ENCODE measurements around the gene ELP4. TPM values are rescaled to one million over a fixed set of nuclear protein-coding genes. Genes with fewer than 3 reads are reported as not detected.

The ELP4 gene
- total RNA-seq, 2 donors from 2014 or later: 21.5 to 23.0 TPM

DNA sequence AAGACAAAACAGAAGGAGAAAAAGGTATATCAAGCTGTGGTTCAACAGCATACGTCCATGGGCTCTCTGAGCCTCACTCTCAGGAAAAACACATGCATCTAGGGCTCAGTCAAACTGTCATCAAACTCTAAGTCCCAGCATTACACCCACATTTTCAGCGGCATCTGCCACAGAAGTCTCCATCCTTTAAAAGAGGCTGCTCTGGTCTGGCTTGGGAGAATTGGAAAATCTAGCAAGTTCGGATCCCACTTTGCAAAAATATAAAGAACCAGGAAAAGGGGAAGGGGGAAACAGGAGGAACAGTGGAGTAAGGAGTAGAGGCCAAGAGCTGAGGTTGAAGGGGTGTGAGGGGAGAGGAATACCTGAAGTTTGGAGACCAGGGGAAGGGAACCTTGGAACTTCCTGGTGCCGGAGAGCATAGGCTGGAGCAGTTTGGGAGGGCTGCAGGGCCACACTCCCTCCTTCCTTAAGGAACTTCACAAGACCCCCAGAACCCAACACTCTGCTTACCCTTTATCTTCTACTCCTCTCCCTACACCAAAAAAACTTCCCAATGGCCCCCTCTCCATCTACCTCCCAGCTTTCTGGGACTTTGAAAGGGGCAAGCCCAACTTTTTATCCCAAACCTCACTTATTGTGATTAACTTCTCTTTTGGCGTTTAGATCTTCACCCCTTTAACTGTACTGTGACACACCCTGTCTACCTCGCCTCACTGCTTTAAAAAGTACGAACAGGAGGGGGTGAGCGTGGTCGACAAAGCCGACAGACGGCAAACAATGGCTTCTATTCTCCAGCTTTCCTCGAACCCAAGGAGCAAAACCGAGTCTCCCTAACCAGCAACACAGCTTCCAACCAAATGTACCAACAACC lies 297.6 kb downstream of the ELP4 start:
- intact Hi-C loops (cut with DNase I): no loop called here
- Histone ChIP-seq H3K27me3 (replicated peaks; ENCODE audit: insufficient read depth) (peaks cover 67% of the 10 kb centered on the region), H3K27ac (no peak overlapping the region), H3K4me1 (replicated peaks) (peaks cover 14% of the 10 kb centered on the region), H3K9me3 (no peaks in the 10 kb centered on the region), H3K36me3 (no peaks in the 10 kb centered on the region), H3K4me3 (no peak overlapping the region)
- no peak for DNase-seq (ENCODE audit: low spot score)
- 17% methylated on average over 13 of the region's 13 CpGs for WGBS
- TF ChIP-seq POLR2AphosphoS5 (IDR thresholded peaks at IDR 0.05) (no peak), POLR2A (IDR thresholded peaks at IDR 0.05) (no peak)
- TF ChIP-seq, protein P1, sequence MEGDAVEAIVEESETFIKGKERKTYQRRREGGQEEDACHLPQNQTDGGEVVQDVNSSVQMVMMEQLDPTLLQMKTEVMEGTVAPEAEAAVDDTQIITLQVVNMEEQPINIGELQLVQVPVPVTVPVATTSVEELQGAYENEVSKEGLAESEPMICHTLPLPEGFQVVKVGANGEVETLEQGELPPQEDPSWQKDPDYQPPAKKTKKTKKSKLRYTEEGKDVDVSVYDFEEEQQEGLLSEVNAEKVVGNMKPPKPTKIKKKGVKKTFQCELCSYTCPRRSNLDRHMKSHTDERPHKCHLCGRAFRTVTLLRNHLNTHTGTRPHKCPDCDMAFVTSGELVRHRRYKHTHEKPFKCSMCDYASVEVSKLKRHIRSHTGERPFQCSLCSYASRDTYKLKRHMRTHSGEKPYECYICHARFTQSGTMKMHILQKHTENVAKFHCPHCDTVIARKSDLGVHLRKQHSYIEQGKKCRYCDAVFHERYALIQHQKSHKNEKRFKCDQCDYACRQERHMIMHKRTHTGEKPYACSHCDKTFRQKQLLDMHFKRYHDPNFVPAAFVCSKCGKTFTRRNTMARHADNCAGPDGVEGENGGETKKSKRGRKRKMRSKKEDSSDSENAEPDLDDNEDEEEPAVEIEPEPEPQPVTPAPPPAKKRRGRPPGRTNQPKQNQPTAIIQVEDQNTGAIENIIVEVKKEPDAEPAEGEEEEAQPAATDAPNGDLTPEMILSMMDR (IDR thresholded peaks at IDR 0.05): no peak

DNA sequence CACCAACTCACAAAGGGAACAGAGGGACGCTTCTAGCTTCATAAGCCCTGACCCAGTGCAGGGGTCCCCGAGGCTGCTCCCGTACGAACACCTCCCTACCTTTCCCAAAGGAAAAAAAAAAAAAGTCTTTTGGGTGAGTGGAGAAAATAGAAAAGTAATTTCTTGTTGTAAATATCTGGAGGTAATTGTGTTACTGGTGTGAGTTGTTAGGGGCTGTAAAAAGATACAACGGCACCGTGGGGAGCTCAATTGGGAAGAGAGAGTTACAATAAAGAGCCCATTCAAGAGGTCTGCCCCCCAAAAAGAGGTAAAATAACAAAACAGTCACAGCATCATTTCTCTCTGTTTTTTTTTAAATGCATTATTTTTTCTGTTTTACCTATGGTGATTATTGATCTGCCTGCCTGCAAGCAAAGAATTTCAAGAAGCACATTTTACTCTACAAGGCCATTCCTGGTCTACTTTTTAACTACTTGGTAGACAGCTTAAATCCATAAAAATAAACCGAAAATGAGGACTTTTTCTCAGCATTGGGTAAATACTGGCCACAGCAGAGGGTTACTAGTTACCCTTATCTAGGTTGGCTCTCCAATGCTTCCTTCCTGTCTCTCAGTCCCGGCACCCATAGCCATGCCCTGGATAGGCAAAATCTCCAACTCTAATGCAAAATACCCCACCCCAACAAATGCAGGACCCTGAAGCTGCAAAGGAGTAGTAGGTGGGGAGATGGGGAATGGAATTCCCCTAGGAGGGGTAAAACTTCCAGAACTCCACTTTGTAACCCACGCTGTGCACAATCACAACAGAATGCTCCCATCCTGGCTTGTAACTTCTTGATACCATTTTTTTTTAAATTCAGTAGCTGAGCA lies 298.5 kb downstream of the ELP4 start:
- Histone ChIP-seq H3K27me3 (replicated peaks; ENCODE audit: insufficient read depth) (peaks cover 64% of the 10 kb centered on the region), H3K4me3 (no peak overlapping the region), H3K36me3 (no peaks in the 10 kb centered on the region), H3K4me1 (replicated peaks) (peaks cover 14% of the 10 kb centered on the region), H3K27ac (no peak overlapping the region), H3K9me3 (no peaks in the 10 kb centered on the region)
- 13% methylated on average over 9 of the region's 9 CpGs for WGBS
- no peak for TF ChIP-seq POLR2A (IDR thresholded peaks at IDR 0.05)
- TF ChIP-seq, protein P1 (IDR thresholded peaks at IDR 0.05): no peak
- no peak for TF ChIP-seq POLR2AphosphoS5 (IDR thresholded peaks at IDR 0.05)
- intact Hi-C loops (cut with DNase I): no loop called here
- DNase-seq (ENCODE audit: low spot score): no peak

DNA sequence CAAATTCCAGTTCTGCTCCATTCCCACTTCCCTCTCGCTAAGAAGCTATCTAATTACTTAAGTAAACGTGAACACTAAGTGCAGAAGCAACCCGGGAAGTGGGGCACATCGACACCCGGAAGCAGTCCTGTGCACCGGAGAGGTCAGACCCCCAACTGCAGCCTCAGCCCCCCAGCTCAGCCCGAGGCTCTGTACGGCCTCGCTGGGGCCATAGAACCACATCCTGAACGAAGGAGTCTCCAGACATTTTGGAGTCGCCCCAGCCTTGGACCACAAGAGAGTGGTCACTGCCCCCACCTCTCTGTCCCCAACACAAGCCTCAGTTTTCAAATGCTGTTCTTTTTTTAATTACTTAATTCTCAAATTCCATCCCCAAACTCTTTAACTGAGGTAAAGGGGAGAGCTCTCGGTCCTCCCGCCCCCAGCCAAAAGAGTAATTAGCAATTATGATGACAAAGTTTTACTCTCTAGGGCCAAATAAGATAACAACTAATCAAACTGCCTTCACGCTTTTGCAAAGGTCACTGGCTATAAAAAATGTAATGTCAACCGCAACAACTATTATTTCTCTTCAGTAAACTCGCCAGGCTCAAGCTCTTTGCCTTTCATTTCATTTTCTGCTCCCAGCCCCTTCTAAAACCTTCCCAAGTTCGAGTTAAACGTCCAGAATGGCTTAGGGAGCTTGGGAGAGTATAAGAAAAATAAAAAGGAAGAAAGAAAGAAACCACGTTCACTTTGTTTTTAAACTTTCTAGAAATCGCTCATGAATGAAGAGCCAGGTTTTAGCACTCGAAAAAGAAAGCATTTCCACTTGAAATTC lies 299.4 kb downstream of the ELP4 start:
- TF ChIP-seq, protein P1 (IDR thresholded peaks at IDR 0.05): no peak
- TF ChIP-seq POLR2AphosphoS5 (IDR thresholded peaks at IDR 0.05) (no peak), POLR2A (IDR thresholded peaks at IDR 0.05) (no peak)
- H3K27me3 ChIP-seq (replicated peaks; ENCODE audit: insufficient read depth): peaks cover 64% of the 10 kb centered on the region
- intact Hi-C loops (cut with DNase I): no loop called here

DNA sequence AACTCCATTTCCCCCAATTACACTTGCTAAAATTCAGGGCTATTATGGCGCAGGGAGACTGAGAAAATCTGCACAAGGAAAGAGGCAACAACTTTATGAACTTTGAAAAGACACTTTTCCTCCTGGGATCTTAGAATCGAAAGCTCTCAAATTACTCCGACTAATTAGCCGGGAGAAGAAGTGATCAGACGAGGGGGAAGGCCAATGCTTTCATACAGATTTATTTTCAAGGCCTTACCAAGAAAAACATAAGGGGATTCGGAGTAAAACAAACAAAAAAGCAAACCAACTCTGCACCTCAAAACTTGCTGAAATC lies 299.9 kb downstream of the ELP4 start:
- peaks cover 14% of the 10 kb centered on the region for H3K4me1 ChIP-seq (replicated peaks)
- peaks cover 65% of the 10 kb centered on the region for H3K27me3 ChIP-seq (replicated peaks; ENCODE audit: insufficient read depth)

More for the DNA sequence above, 299.4 kb downstream of the ELP4 start:
- Histone ChIP-seq H3K36me3 (no peaks in the 10 kb centered on the region), H3K27ac (no peak overlapping the region), H3K4me1 (replicated peaks) (peaks cover 14% of the 10 kb centered on the region), H3K9me3 (no peaks in the 10 kb centered on the region), H3K4me3 (no peak overlapping the region)
- WGBS: 10% methylated on average over 21 of the region's 21 CpGs
- no peak for DNase-seq (ENCODE audit: low spot score)

More for the DNA sequence above, 299.9 kb downstream of the ELP4 start:
- no peak for DNase-seq (ENCODE audit: low spot score)
- H3K27ac ChIP-seq: no peak overlapping the region
- no peak for TF ChIP-seq POLR2AphosphoS5 (IDR thresholded peaks at IDR 0.05)
- TF ChIP-seq POLR2A (IDR thresholded peaks at IDR 0.05): no peak
- TF ChIP-seq, protein P1 (IDR thresholded peaks at IDR 0.05): no peak
- no peaks in the 10 kb centered on the region for H3K36me3 ChIP-seq
- H3K4me3 ChIP-seq: no peak overlapping the region
- intact Hi-C loops (cut with DNase I): no loop called here
- H3K9me3 ChIP-seq: no peaks in the 10 kb centered on the region
- WGBS: 18% methylated on average over 6 of the region's 6 CpGs
